ENCODE results near the gene DISP2. TPM values are rescaled to one million over a fixed set of nuclear protein-coding genes. Genes with fewer than 3 reads are reported as not detected.
A peak's percentile ranks its signal among the peaks of the same experiment; 100 is the strongest.

The DISP2 gene
- total RNA-seq, 4 donors from 2014 or later: 0.81 to 5.9 (median 3.6) TPM

GRCh38 chr15:40331026-40331425 is 27.0 kb upstream of the DISP2 start:
- intact Hi-C loops (cut with DNase I): no loop called here
- Histone ChIP-seq H3K27ac (peak overlapping the region; percentile 95 to 99 (median 99)), H3K36me3 (peaks cover 10 to 14% of the 10 kb centered on the region in 2 donors), H3K4me1 (peaks cover 70 to 98% of the 10 kb centered on the region in 2 donors), H3K9me3 (no peaks in the 10 kb centered on the region), H3K27me3 (no peaks in the 10 kb centered on the region), H3K4me3 (replicated peaks in 1 of 3) (no peak overlapping the region)
- DNase-seq: peak in 1 of 2 donors; percentile 21
- WGBS, 2 donors: 86 to 92% methylated on average over 7 of the region's 7 CpGs
- TF ChIP-seq CTCF (IDR thresholded peaks at IDR 0.05) (no peak), POLR2A (IDR thresholded peaks at IDR 0.05) (no peak)

DNA sequence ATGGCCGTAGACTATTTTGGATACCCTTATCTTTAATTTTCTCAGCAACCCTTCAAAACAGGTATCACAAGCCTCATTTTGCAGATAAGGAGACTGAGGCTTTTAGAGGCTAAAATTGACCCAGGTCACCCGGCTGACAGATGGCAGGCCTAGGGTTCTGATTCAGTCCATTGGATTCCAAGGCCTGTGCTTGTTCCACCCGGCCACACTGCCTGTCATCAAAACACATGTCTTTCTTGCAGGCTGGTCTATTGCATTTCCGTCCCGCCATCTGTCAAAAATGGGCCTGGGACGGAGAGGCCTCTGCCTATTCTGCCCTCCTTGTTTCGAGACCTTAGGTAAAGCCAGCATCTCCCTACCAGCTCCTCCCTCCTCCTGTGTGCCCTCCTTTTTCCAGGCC is 26.4 kb upstream of the DISP2 start:
- no peaks in the 10 kb centered on the region for H3K27me3 ChIP-seq
- no peak for TF ChIP-seq POLR2A (IDR thresholded peaks at IDR 0.05)
- TF ChIP-seq CTCF (IDR thresholded peaks at IDR 0.05): no peak
- no peak for DNase-seq
- WGBS, 2 donors: 96 to 97% methylated on average over 7 of the region's 7 CpGs
- H3K36me3 ChIP-seq: peaks cover 15 to 19% of the 10 kb centered on the region in 2 donors
- H3K4me3 ChIP-seq (replicated peaks in 1 of 3): no peak overlapping the region
- peak overlapping the region; percentile 95 to 99 (median 99) for H3K27ac ChIP-seq
- intact Hi-C loops (cut with DNase I): no loop called here
- H3K4me1 ChIP-seq: peaks cover 68 to 98% of the 10 kb centered on the region in 2 donors
- no peaks in the 10 kb centered on the region for H3K9me3 ChIP-seq

GRCh38 chr15:40332113-40332781 is 25.8 kb upstream of the DISP2 start:
- intact Hi-C loops (cut with DNase I): no loop called here
- no peaks in the 10 kb centered on the region for H3K27me3 ChIP-seq
- no peak for DNase-seq
- no peak for TF ChIP-seq CTCF (IDR thresholded peaks at IDR 0.05)
- TF ChIP-seq POLR2A (IDR thresholded peaks at IDR 0.05): no peak
- peaks cover 68 to 98% of the 10 kb centered on the region in 2 donors for H3K4me1 ChIP-seq
- peak overlapping the region; percentile 95 to 99 (median 99) for H3K27ac ChIP-seq
- H3K4me3 ChIP-seq (replicated peaks in 1 of 3): no peak overlapping the region
- no peaks in the 10 kb centered on the region for H3K9me3 ChIP-seq
- H3K36me3 ChIP-seq: peaks cover 19% of the 10 kb centered on the region in 2 donors
- 81 to 83% methylated on average over 8 of the region's 8 CpGs for WGBS, 2 donors

DNA sequence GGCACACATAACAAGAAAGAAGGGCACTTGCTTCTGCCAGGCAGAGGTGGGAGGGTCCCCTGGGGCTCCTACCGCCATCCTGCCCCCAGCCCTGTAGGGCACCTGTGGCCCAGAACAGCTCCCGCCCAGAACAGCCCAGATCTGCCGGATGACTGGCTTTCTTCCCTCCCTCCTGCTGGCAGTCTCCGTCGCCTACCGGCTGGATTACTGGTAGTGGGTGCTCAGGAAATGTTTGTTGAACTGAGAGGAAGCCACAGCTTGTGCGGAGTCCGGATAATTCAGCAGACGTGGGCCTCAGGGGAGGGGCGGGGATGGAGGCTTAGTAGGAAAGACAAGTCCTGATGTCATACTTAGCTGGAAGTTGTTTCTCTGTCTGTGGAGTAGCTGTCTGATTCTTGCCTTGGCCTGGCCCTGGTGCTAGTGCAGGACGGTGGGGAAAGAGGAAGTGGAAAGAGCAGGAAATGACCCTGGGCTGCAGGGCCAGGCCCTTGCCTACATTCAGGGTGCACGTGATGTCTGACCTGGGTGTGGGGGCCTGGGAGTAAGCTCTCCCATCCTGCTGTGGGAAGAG is 24.0 kb upstream of the DISP2 start:
- H3K4me1 ChIP-seq: peaks cover 68 to 98% of the 10 kb centered on the region in 2 donors
- DNase-seq: peak; percentile 80 to 82
- peaks cover 19% of the 10 kb centered on the region in 2 donors for H3K36me3 ChIP-seq
- no peaks in the 10 kb centered on the region for H3K27me3 ChIP-seq
- no peak overlapping the region for H3K4me3 ChIP-seq (replicated peaks in 1 of 3)
- peak overlapping the region; percentile 95 to 99 (median 99) for H3K27ac ChIP-seq
- 14 to 22% methylated on average over 9 to 12 of the region's 12 CpGs for WGBS, 2 donors
- TF ChIP-seq CTCF (IDR thresholded peaks at IDR 0.05) (no peak), POLR2A (IDR thresholded peaks at IDR 0.05) (peak in 1 of 2 donors; percentile 66)
- intact Hi-C loops (cut with DNase I): no loop called here
- H3K9me3 ChIP-seq: no peaks in the 10 kb centered on the region

DNA sequence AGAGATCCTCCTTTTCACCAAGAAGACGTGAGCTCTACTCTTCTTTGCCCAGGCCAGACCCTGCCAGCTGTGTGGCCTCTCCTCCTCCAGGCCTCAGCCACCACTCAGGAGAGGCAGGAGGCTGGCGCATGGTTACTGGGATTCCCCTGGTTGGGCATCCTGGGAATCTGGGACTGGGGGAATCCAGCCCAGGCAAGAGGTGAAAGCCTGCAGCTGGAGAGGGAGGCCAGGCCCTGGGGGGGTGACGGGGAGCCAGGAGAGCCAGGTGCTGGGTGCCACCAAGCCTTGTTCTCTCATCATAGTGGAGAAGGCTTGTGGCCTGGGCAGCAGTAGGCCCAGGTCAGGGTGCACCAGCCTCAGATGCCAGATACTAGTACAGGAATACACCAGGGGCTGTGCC is 23.5 kb upstream of the DISP2 start:
- H3K4me3 ChIP-seq (replicated peaks in 1 of 3): no peak overlapping the region
- H3K27ac ChIP-seq: peak overlapping the region; percentile 95 to 99 (median 99)
- DNase-seq: peak in 1 of 2 donors; percentile 30
- H3K27me3 ChIP-seq: no peaks in the 10 kb centered on the region
- TF ChIP-seq POLR2A (IDR thresholded peaks at IDR 0.05): no peak
- no peak for TF ChIP-seq CTCF (IDR thresholded peaks at IDR 0.05)
- intact Hi-C loops (cut with DNase I): no loop called here
- no peaks in the 10 kb centered on the region for H3K9me3 ChIP-seq
- H3K36me3 ChIP-seq: peaks cover 19% of the 10 kb centered on the region in 2 donors
- 50 to 100% methylated on average over 1 to 2 of the region's 3 CpGs for WGBS, 2 donors
- H3K4me1 ChIP-seq: peaks cover 68 to 98% of the 10 kb centered on the region in 2 donors
